ENCODE results near the gene JHY. TPM values are rescaled to one million over a fixed set of nuclear protein-coding genes. Genes with fewer than 3 reads are reported as not detected.
A peak's percentile ranks its signal among the peaks of the same experiment; 100 is the strongest.

The JHY gene
- total RNA-seq (under 1 TPM; 0.14 to 0.25 TPM), polyA plus RNA-seq (under 1 TPM; 0.13 to 0.14 TPM)

DNA sequence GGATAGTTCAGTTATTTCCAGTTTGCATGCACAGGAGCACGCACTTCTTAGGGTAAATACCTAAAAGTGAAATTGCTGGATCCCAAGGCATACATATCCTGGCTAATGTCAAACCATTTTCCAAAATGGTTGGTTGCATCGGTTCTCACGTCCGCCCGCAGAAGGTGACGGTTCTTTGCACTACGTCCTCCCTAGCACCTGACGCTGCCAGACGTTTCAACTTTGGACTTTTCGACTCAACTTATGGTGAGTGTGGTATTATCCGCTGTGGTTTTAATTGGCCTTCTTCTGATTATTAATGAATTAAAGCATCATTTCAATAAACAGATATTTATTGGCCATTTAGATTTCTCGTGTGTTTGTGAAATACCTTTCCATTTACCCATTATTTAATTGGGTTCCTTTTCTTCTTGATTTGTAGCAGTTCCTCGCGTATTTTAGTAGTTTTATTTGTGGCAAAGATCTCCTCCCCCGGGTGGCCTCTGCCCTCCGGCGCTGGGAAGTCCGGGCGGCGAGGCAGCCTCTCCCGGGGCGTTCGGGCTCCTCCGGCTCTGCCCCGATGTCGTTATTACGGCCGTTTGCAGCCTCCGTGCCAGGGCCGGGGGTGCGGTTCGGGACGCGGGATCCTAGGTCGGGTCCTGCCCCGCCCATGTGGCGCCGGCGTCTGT, at the start of gene JHY:
Gene JHY (plus strand): TSS at position 571 of the 668 bp plus-strand sequence. CDS start 3,091 bp downstream, outside the sequence.
- peak within 1 kb of the TSS; percentile 30 to 69 (median 41) for H3K4me3 ChIP-seq (ENCODE audit: low read depth in 1 of 3, low read length in 3 of 3)
- H3K9me3 ChIP-seq (ENCODE audit: control insufficient read depth in 4 of 4, low read length in 3 of 4): no peaks in the 10 kb centered on the region
- peak within 1 kb of the TSS in 1 of 2 donors; percentile 47 for H3K9ac ChIP-seq (ENCODE audit: low read depth in 1 of 2, low read length in 2 of 2)
- H3K36me3 ChIP-seq (ENCODE audit: control insufficient read depth in 4 of 4, insufficient read depth in 3 of 4, low read depth in 1 of 4, low read length in 3 of 4): no peaks in the 10 kb centered on the region
- DNase-seq (ENCODE audit: low spot score): no peak
- H3K27me3 ChIP-seq (ENCODE audit: control insufficient read depth in 4 of 4, insufficient read depth in 4 of 4, low read length in 3 of 4): peaks cover 0 to 3% (median 3%) of the 10 kb centered on the region in 4 donors
- WGBS: 23% methylated on average over 39 of the region's 39 CpGs
- H3K27ac ChIP-seq (ENCODE audit: low read depth in 1 of 2, low read length in 2 of 2): peak within 1 kb of the TSS in 1 of 2 donors; percentile 53
- TF ChIP-seq RAD21 (IDR thresholded peaks at IDR 0.05) (no peak), SP1 (IDR thresholded peaks at IDR 0.05) (no peak), HNF4G (IDR thresholded peaks at IDR 0.05) (no peak), ATF3 (IDR thresholded peaks at IDR 0.05) (no peak), TAF1 (conservative IDR thresholded peaks at IDR 0.05) (no peak), HNF4A (conservative IDR thresholded peaks at IDR 0.05) (no peak), ZBTB33 (IDR thresholded peaks at IDR 0.05) (no peak), CTCF (IDR thresholded peaks at IDR 0.05; ENCODE audit: low read depth, low read length, missing input control) (no peak), MAX (IDR thresholded peaks at IDR 0.05) (no peak), NR2F2 (IDR thresholded peaks at IDR 0.05) (no peak), FOXA2 (IDR thresholded peaks at IDR 0.05) (no peak), YY1 (IDR thresholded peaks at IDR 0.05) (no peak), RXRA (IDR thresholded peaks at IDR 0.05) (no peak), JUND (IDR thresholded peaks at IDR 0.05) (no peak), FOXA1 (IDR thresholded peaks at IDR 0.05) (no peak), REST (IDR thresholded peaks at IDR 0.05) (no peak)
- H3K4me1 ChIP-seq (ENCODE audit: control insufficient read depth in 4 of 4, insufficient read depth in 4 of 4, low read length in 3 of 4): peaks cover 3 to 6% (median 5%) of the 10 kb centered on the region in 4 donors
